Measurements from ENCODE around the gene RNLS.
A peak's percentile ranks its signal among the peaks of the same experiment; 100 is the strongest.

RNLS gene

DNA sequence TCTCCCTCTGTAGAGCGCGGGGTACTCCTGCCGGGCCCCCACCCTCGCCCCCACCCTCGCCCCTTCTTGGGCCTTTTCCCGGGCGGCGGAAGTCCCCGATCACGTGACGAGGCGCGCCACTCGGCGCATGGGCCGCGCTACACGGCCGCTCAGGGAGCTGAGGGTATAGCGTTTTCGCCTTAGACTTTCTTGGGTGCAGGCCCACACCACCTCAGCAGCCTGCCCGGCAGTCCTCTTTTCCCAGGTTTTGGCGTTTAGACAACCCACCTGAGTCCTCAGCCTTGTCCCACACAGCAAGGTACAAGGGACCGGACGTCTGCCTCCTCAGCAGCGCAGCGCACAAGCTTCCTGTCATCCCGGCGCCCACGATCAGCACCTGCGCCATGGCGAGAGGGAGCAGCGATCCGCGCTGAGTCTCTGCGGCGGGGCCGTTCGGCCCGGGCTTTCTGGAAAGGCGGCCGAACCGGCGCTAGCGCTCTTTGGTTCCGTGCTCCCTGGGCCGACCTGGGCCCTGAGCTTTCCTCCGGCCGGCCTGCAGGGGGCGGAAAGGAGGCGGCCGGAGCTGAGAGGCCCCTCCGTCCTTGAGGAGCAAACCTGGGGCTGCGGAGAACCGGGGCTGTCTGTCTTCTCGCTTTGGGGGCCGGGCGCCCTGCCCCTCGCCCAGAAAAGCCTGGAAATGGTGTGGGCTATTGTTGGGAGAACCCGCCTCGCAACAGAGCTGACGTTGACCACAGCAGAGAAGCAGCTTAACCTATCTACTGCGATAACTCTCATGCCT lies at the start of gene RNLS:
Gene RNLS (minus strand): TSS at position 513 of the 778 bp plus-strand sequence.
- peak; percentile 90 for DNase-seq

GRCh38 chr10:88624840-88625239 lies 41.7 kb upstream of the RNLS start:
- DNase-seq: no peak

GRCh38 chr10:88623835-88624234 lies 40.7 kb upstream of the RNLS start:
- no peak for DNase-seq

- DNase-seq: no peak
These were observed 37.3 kb upstream of the RNLS start for GRCh38 chr10:88620441-88620840.

DNA sequence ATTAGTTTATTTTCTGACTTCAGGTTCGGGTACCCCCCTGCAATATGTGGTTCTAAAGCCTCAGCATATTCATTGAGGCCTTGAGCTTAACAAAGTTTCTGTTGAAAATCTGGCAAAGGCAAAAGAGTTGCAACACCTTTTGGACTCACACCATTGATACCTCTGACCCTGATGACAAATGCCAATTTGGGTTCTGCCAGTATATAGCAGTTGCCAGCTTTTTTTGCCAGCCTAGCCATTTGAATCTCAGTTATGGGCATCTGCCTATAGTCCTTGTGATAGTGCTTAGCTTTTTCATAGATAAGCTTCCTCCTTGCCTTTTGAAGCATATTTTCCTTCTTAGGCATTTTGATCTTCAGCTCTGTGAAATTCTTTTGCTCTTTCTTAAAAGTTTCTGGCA lies 35.4 kb upstream of the RNLS start:
- no peak for DNase-seq

- no peak for DNase-seq
These were observed 34.7 kb upstream of the RNLS start for GRCh38 chr10:88617772-88618300.

DNA sequence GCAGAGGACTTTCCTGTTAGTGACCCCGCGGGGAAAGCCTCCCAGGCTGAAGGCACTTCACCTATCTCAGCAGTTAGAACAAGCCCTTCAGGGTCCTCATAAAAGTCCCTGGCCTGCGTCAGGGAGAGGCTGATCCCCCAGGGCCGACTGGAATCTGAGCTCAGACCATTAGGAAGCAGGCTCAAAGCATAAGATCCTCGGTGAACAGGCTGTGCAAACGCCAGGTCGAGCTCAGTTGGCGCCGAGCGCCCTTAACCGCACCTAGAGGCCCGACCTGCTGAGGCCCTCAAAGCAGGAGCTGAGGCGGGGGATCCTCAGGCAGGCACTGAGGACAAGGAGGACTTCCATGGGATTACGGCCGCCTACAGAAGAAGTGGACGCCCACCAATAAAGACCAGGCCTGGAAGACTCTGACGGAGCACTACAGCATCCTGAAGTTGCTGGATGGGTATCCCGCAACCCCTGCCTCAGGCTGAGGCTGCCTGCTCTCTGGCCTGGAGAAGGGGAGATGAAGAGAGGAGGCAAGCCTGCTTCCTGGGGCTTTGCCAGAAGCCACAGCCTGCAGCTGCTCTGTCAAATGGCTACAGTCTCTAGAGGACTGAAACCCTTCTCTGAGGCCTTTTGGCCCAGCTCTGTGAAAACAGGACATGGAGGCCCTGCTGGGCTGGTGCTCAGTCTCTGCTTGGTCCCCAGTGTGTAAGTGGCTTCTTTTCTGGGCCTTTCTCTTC lies 33.3 kb upstream of the RNLS start:
- no peak for DNase-seq

DNA sequence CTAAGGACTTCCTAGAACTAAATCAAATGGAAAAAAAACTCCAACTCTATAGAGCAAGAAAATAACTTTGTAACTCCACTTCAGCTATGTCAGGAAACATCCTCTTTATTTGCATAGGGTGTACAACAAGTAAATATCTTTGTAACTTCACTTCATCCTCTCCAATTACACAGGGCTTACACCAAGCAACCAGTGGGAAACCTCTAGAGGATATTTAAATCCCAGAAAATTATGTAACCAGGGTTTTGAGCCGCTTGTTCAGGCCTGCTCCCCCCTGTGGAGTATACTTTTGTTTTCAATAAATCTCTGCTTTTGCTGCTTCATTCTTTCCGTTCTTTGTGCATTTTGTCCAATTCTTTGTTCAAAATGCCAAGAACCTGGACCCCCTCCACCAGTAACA lies 25.7 kb upstream of the RNLS start:
- no peak for DNase-seq

- DNase-seq: no peak
These were observed 25.1 kb upstream of the RNLS start for GRCh38 chr10:88608052-88608732.

DNA sequence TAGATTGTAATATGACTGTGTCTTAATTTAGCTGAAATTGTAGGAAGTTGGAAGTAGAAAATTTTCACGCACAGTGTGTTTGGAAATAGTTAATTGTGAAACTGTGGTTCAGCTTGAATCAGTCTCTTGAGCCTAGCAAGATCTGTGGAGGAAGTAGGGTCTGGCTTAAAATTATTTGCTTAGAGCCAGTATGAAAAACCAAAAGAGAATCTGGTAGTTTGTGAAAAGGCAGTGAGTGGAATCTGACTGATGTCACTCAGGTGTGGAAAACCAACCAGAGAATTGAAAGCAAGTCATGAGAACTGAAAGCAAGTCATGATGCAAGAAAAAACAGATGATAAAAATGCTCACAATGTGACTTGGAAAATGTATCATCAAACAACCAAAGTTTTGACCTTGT lies 14.9 kb upstream of the RNLS start:
- DNase-seq: peak; percentile 24

DNA sequence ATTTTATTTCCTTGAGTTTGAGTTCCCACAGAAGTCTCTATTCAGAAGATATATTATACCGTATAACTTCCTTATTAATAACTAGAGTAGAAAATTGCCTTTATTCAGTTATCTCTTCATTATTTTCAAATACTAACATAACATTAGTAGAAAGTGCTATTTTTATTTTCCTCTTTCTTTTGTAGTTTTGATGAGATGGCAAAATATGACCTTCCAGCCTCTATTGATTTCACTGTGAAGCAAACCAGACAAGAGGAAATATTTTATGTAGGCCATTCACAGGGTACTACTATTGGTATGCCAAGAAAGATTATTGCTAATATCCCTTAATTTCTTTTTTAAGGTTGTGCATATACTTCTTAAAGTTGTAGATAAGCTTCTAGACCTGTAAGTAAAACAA lies 11.4 kb upstream of the RNLS start:
- DNase-seq: no peak

- DNase-seq: no peak
These were observed 9.8 kb upstream of the RNLS start for GRCh38 chr10:88592906-88593305.

- DNase-seq: no peak
These were observed 9.3 kb upstream of the RNLS start for GRCh38 chr10:88592381-88592780.

DNA sequence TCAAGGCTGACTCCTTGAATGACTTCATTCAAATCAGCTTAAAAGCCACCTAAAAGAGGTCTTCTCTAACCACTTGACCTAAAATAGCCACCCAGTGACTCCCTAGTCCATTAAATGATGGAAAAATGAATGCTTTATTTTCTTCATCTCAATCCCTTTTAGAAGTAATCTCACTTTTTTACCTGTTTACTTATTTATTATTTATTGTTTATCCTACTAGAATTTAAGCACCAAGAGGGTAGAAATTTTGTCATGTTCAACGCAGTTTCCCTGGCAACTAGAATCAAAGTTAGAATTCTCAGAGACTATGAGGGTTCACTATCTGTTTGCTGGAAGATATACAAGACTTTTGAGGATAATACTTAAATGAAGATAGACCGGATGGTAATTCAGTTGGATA lies 3.3 kb upstream of the RNLS start, which contains the start of gene LIPJ:
Gene LIPJ (plus strand): TSS at position 301 of the 400 bp plus-strand sequence. CDS start 3,926 bp downstream, outside the sequence.
- DNase-seq: no peak

GRCh38 chr10:88583584-88583957 lies 453 bp upstream of the RNLS start:
- DNase-seq: no peak

GRCh38 chr10:88582411-88582805 lies 710 bp downstream of the RNLS start:
- DNase-seq: no peak

DNA sequence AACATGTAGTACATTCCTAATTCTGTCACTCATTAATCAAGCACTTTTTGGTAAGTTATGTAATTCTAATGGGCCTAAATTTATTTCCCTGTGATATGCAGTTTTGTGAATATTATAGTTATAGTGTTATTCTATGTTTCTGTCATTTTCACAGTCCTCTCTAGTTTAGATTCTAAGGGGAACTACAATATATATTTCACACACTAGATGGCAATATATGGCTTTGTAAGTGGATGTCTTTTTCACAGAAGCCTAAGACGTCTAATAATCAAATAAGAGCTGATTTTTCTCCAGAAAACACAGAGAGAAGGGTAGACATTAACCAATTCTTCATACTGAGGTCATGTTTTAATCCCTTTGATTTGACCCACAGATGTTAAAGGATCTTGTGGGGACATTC lies 18.0 kb downstream of the RNLS start:
- DNase-seq: peak; percentile 82

- no peak for DNase-seq
These were observed 21.0 kb downstream of the RNLS start for GRCh38 chr10:88562152-88562551.

DNA sequence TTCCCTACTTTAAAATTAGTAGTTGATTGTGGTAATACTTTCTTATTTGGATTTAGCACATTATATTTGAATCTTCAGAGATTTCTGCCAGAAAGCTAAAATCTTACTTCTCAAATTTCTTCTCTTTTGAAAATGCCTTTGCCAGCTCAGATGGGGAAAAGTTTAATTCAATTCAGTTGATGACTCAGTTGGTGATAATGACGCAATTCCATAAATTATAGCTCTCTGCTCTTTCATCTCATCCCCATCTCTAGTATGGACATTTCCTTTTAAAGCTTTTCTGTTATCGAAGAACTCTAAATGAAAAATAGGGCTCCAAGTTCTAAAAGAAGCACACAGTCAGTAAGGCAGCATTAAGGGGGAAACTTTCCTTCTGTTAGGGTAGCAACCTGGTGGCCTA lies 25.5 kb downstream of the RNLS start:
- DNase-seq: no peak

GRCh38 chr10:88557256-88557655 lies 25.9 kb downstream of the RNLS start:
- DNase-seq: no peak

DNA sequence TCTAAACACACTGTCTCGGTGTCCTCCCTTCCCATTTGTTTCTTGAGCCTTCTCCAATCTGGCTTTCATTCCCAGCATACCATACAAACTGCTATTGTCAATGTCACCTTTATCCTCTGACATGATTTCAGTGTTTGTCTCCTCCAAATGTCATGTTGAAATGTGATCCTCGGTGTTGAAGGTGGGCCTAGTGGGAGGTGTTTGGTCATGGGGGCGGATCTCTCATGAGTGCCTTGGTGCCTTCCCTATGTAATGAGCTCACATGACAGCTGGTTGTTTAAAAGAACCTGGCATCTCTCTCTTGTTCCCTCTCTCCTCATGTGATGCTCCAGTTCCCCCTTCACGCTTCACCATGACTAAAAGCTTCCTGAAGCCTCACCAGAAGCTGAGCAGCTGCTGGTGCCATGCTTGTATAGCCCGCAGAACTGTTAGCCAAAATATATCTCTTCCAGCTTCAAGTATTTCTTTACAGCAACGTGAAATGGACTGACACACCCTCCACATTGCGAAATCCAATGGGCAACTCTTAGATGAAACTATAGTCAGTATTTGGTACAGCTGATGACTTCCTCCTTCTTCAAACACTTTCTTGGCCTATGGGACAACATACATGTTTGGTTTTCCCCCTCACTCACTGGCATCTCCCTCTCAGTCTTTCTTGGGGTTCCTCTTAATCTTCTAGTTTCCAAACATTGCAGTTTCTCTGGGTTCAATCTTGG lies 27.8 kb downstream of the RNLS start:
- peak; percentile 60 for DNase-seq

GRCh38 chr10:88553116-88553752 lies 29.9 kb downstream of the RNLS start:
- peak; percentile 82 for DNase-seq

Measured in OCI-M1 (cell line).